GM18858 (cell line): ENCODE data around the gene TMEM167B.
A peak's percentile ranks its signal among the peaks of the same experiment; 100 is the strongest.
"Not testable (repeated sequence)": the region's sequence is repeated elsewhere in the genome, so short reads cannot be mapped to it uniquely, and the experiment has no call there.

Experiments
- ATAC-seq: cut with Tn5 transposase; IDR thresholded peaks from one replicate; pipeline ENCODE4 v1.9.1; 2021; ENCODE audit not compliant: unreplicated experiment

TMEM167B gene

GRCh38 chr1:109090196-109091077 lies at the start of gene TMEM167B:
Gene TMEM167B (plus strand): TSS chr1:109090764. CDS start chr1:109090873, 109 bp downstream.
- ATAC-seq = peak; percentile 88

- no peak for ATAC-seq
These were observed 49.5 kb upstream of the TMEM167B start for GRCh38 chr1:109040989-109041620.

- ATAC-seq = peak; percentile 94
These were observed 48.7 kb upstream of the TMEM167B start, which contains the start of gene WDR47 for GRCh38 chr1:109041621-109042468. Gene WDR47 (minus strand): TSS chr1:109042102. CDS start chr1:109023512, 18,590 bp downstream.

GRCh38 chr1:109045595-109045994 lies 45.0 kb upstream of the TMEM167B start:
- no peak for ATAC-seq

- ATAC-seq = no peak
These were observed 43.9 kb upstream of the TMEM167B start for GRCh38 chr1:109046671-109047070.

GRCh38 chr1:109047339-109047738 lies 43.2 kb upstream of the TMEM167B start:
- no peak for ATAC-seq

- ATAC-seq = no peak
These were observed 42.2 kb upstream of the TMEM167B start for GRCh38 chr1:109048335-109048734.

- ATAC-seq = no peak
These were observed 40.2 kb upstream of the TMEM167B start for GRCh38 chr1:109050228-109050995.

- ATAC-seq = not testable (repeated sequence)
These were observed 38.4 kb upstream of the TMEM167B start for GRCh38 chr1:109052145-109052544.

GRCh38 chr1:109056064-109056463 lies 34.5 kb upstream of the TMEM167B start:
- no peak for ATAC-seq

GRCh38 chr1:109059026-109059425 lies 31.5 kb upstream of the TMEM167B start:
- ATAC-seq = no peak

GRCh38 chr1:109060707-109061106 lies 29.9 kb upstream of the TMEM167B start:
- ATAC-seq = no peak

- no peak for ATAC-seq
These were observed 29.4 kb upstream of the TMEM167B start for GRCh38 chr1:109061183-109061582.

- ATAC-seq = no peak
These were observed 25.4 kb upstream of the TMEM167B start for GRCh38 chr1:109065137-109065536.

- no peak for ATAC-seq
These were observed 22.7 kb upstream of the TMEM167B start for GRCh38 chr1:109067883-109068282.

GRCh38 chr1:109069294-109069693 lies 21.3 kb upstream of the TMEM167B start:
- ATAC-seq = no peak

- peak; percentile 98 for ATAC-seq
These were observed 14.8 kb upstream of the TMEM167B start, which contains the start of gene TAF13 for GRCh38 chr1:109075531-109076490. Gene TAF13 (minus strand): TSS chr1:109076003. CDS start chr1:109075947, 56 bp downstream.

GRCh38 chr1:109078317-109078716 lies 12.2 kb upstream of the TMEM167B start:
- no peak for ATAC-seq

GRCh38 chr1:109079240-109079622 lies 11.3 kb upstream of the TMEM167B start:
- no peak for ATAC-seq
